IMR-90 (cell line): ENCODE results near the gene SEL1L3.

Experiments used
- CTCF ChIP-seq: conservative IDR thresholded peaks from 2 replicates; pipeline ENCODE4 v1.5.1; 2012; ENCODE audit warnings: mild to moderate bottlenecking, low read depth, low read length, improper control_type of control experiment
- MAZ ChIP-seq: IDR thresholded peaks from 2 replicates; pipeline ENCODE4 v1.6.1; 2012; ENCODE audit warnings: low read depth, mild to moderate bottlenecking, low read length, improper control_type of control experiment, moderate library complexity, borderline replicate concordance
- POLR2A ChIP-seq: IDR thresholded peaks from 2 replicates; pipeline ENCODE4 v1.6.1; 2012; ENCODE audit warnings: mild to moderate bottlenecking, low read depth, low read length
- RAD21 ChIP-seq: IDR thresholded peaks from 2 replicates; pipeline ENCODE4 v1.6.1; 2012; ENCODE audit warnings: low read length, improper control_type of control experiment
- USF2 ChIP-seq: fragments of 150-350 bp; IDR thresholded peaks from 2 replicates; pipeline ENCODE4 v1.6.1; 2017; ENCODE audit warnings: mild to moderate bottlenecking, antibody characterized with exemption, low read length, low read depth

- TF ChIP-seq MAZ (no peak), POLR2A (no peak), CTCF (no peak), USF2 (no peak), RAD21 (no peak)
These were observed 41.9 kb upstream of the SEL1L3 start for GRCh38 chr4:25904748-25905082.
